ENCODE results near the gene DPY19L1.
"Not testable (repeated sequence)": the region's sequence is repeated elsewhere in the genome, so short reads cannot be mapped to it uniquely, and the experiment has no call there.

GRCh38 chr7:35065382-35065781 is 28.1 kb upstream of the DPY19L1 start:
- not testable (repeated sequence) for TF ChIP-seq CTCF (IDR thresholded peaks at IDR 0.05 in 4 of 5, conservative IDR thresholded peaks at IDR 0.05 in 1 of 5); POLR2A (IDR thresholded peaks at IDR 0.05)
